HG02678 (cell line): Measurements from ENCODE around the gene ANKRD63.

ENCODE experiments used
- ATAC-seq: cut with Tn5 transposase; IDR thresholded peaks from one replicate; pipeline ENCODE4 v1.9.1; 2021; ENCODE audit warnings: mild to moderate bottlenecking, moderate library complexity; ENCODE audit not compliant: unreplicated experiment

The ANKRD63 gene

DNA sequence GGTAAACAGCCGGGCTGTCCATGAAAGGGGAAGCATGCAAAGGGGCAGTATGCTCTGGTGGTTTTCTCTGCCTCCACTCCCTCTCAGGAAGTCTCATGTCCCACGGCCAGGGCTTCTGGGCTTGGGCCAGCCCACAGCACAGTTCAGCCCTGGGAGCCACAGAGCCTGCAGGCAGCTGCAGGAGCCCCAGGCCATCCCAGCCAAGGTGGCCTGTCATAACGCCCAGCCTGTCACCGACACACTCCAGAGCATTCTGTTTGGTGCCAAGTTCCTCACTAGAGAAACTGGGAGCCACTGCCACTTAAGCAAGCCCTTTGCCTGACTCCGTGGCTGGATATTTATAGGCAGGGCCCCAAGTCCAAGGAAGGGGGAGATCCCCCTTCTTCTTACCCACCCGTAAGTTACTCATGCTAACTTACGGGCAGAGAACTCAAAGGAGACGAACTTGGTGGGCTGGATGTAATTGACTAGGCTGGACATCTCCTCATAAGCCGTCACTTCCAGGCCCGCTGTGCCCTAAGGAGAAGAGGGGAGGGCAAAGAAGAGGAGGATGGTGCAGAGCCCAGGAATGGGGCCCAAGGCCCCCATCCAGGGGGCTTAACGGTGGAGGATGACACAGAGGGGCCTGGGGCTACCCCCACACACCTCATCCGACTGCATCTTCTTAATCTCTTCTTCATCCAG, 13.2 kb upstream of the ANKRD63 start:
- no peak for ATAC-seq

DNA sequence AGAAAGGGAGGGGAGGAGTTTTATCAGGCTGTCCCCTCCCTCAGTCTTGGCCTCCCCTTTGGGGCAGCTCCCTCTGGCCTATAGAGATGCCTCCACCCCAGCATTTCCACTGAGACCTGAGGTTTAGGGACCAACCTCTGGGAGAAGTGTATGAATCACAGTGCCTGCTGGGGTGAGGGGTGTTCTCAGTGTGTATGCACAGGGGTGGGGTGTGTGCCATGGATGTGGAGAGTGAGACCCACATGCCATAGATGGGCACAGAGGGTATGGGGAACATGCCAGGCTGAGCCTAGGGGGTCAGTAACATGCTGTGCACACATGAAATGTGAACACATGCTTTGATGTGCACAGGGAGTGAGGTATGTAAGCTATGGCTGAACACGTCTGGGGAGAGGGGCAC, 12.4 kb upstream of the ANKRD63 start:
- no peak for ATAC-seq

DNA sequence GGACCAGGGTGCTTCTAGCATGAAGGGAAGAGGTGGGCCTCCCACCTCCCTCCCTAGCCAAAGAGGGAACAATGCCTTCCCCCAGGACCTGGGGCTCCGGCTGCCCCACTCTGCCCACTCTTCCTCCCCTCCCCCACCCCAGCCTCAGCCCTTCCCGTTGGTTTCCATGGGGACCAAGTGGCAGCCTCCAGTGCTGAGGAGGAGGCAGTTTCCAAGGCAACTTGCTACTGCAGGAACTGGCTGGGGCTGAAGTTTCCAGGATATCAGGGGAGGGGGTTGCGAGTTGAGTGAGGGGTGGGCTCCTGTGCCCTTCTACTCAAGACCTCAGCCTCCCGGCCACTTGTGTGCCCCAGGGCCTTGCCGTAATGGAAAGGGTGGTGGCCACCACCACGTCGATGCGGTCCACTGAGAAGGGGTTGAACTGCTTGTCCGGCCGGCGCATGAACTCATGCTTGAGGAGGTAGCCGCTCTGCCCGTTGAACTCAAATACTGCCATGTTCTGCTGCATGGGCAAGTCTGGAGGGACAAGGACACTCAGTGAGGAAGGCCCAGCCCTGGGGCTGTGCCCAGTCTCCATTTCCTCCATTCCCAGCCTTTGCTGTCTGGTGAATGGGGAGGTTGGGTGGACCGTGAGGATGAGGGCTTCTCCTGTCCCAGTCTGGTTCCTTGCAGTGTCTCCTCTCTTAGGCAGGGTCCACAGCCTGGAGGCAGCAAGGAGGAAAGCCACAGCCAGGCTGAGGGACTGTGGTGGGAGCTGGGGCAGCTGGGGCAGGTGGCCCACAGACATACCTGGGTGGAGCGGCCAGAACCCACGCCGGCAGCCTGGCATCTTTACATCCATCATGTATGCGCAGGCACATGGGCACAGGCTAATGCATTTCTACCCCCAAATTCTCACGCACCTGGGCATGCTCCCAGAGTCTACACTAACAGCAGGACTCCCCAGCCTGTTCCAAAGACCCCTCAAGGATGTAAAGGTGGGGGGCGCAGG, 11.3 kb upstream of the ANKRD63 start:
- no peak for ATAC-seq

DNA sequence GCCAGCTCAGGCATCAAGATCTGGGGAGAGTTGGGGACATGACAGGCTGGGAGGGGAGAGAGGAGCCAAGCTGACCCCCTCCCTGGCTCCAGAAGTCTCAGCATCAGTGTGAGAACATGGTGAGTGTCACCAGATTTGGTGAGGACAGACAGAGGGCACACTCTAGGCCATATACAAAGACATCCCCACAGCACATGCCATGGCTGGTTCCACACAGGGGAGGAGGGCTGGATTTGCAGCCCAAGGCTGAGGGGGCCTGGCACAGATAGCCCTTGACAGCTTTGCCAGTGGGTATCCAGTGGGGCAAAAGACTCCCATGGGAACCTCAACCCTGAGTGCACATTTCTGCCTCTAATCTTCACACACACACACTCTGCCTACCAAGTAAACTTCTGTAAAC, 10.1 kb upstream of the ANKRD63 start:
- ATAC-seq = no peak

DNA sequence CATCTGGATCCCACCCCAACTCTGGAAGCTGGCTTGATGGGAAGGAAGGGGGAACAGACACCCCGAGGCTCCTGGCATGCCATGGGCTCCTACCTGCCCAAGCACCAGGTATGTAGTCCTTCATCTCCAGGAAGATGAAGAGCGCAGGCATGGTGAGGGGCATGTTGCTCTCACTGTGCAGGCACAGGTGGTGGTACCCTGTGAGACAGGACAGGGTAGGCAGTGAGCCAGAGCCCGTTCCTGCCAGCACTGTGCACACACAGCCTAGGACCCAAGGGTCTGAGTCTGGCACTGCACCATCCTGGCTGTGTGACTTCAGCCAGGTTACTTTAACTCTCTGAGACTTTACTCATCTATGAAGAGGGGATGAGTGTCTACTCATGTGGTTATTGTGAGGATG, 9.4 kb upstream of the ANKRD63 start:
- ATAC-seq = no peak

DNA sequence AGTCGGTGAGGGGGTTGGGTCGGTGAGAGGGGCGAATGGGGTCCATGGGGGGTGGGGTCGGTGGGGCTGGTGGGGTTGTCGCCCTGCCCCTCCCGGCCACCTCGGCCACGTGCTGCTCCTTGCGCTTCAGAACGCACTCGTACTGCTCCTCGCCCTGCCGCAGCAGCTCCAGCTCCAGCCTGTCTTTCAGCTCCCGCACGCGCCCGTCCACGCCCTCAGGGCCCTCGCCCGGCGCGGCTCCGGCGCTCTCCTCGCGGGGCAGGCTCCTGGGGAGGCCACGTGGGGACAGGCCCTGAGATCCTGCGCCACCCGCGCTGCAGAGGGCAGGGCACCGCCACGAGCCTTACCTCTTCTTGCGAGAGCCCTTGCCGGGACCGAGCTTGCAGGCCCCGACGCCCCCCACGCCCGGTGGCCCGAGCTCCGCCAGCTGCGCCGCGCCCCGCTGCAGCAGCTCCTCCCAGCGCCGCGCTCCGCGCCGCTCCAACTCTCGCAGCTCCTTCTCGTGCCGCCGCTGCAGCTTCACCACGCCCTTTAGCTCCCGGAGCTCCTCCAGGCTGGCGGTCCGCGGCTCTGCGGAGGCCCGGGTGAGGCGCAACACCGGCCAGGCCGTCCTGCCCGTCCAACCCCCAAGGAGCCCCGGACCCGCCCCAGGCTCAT, 8.2 kb upstream of the ANKRD63 start:
- no peak for ATAC-seq

DNA sequence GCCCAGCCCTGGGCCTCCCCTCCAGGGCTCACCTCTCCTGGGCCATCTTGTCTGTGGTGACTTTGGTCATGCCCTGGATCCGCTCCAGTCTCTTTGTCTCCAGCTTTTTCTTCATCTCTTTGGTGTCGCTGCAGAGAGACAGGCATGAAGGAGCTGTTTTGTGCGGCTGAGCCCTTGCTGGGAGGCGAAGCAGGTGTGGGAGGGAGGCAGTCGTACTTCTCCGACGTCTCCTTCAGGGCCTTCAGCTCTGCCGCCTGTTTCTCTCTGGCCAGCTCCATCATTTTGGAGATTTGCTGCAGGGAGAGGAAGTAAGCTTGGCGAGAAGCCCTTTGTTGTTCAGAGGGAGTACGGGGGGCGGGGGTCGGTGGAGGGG, 7.7 kb upstream of the ANKRD63 start:
- no peak for ATAC-seq

DNA sequence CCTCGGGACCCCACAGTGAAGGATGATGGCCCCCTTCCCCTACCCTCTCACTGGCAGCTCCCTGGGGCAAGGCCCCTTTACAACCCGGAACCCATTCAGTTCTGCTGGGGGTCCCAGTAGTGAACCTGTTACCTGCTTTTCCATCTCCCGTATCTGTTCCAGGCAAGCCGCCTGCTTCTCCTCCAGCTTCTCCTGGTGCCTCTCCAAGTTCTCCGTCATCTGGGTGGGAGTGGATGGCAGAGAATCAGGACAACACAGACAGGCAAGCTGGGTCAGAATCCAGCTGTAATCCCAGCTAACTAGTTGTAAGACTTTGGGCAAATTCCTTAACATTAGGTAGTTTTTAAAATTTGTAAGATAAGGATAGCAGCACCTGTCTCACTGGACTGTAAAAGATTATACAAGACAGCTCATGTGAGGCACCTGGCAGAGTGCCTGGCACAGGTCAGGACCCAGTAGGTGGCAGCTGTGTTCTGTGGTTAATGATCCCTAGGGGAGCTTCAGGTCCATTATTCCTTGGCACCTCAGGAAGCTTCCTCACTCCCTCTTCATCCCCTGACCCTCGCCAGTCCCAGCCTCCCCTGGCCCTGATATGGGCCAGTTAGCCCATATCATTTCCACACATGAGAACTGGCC, 6.4 kb upstream of the ANKRD63 start:
- ATAC-seq = no peak

DNA sequence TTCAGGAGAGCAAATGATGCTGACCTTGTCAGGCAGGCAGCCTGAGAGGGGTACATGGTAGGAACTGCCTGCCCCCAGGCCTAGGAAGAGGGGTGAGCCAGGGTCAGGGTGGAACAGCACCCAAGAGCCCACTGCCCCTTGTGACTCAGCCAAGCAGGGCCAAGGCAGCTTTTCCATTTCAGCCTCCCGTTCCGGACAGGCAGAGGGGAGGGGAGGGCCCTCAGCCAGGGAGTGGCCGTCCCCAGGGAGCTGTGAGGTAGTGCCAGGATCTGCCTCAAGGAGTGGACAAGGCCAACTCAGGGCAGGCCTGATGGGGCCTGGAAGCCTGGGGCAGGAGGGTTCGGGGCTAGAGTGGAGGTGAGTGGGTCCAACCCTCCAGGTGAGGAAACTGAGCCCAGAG, 5.1 kb upstream of the ANKRD63 start:
- ATAC-seq = no peak

DNA sequence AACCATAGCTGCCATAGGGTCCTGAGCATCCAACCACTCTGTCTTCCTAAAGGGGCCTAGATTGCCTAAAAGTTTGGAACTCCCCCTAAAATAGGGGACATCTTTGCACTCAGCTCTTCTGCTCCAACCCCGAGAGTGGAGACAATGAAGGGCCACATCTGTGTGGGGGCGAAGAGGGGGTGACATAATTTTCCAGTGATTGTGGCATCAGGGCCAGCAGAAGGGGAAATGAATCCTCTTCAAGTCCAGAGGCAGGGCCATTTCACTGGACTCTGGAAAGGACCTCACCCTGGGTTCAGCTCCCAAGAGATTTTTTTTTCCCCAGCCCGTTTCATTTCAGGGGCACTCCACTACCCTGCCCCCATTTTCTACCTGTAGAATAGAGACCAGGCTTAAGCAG, 4.6 kb upstream of the ANKRD63 start:
- ATAC-seq = no peak

DNA sequence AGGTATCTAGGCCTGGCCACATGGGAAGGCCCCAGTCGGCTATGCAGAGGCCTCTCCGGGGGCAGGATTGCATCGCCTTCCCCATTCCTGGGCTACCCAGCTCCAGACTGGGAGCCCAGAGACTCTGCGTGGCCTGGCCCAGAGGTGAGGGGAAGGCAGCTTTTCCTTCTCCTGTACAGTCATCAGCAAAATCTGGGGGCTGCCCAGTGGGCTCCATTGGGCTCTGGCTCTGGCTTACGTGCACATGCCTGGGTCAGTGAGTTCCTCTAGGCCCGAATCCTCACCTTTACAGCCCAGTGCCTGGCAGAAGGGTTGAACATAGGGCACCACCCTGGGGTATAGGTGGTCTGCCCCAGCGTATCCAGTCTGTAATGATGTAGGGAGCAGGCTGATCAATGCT, 3.9 kb upstream of the ANKRD63 start:
- no peak for ATAC-seq

DNA sequence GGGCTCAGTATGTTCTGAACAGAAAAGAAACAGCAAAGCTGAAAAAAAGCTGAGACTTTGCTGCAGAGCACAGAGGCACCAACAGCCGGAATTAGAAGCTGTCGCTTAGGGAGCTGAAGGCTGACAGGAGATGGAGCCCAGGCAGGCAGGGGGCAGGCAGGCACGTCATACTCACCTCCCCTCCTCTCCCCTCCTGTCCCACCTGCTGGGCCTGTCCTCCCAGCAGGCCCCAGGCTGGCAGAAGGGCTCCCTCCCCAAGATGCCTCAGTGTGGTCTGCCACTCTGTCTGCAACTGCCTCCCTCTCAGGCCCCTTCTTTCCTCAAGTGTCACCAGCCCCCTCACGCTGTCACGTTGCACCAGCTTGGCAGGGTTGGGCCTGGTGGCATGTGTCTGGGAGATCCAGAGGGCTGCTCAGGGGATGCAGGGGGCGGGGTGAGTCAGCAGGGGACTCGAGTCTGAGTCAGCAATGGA, 3.2 kb upstream of the ANKRD63 start:
- ATAC-seq = no peak

DNA sequence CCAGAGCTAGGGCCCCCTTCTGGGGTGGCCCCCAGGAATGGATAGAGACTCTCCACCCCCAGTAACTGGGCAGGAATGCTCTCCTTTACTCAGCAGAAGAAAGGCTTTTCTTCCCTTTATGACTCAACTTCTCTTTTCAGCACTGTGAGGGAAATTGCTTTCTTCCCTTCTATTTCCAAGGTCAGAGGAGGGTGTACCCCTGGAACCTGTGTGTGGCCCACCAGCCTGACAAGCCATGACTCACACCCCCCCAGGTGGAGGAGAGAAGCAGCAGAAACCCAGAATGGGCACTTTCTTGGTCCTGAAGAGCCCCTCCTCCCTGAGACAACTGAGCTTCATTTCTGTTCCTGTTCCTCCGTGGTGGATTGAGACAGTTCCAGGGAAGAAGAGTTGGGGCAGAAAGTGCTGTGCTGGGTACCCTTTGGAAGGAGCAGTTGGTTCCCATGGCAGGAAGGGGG, 2.7 kb upstream of the ANKRD63 start:
- ATAC-seq = no peak

DNA sequence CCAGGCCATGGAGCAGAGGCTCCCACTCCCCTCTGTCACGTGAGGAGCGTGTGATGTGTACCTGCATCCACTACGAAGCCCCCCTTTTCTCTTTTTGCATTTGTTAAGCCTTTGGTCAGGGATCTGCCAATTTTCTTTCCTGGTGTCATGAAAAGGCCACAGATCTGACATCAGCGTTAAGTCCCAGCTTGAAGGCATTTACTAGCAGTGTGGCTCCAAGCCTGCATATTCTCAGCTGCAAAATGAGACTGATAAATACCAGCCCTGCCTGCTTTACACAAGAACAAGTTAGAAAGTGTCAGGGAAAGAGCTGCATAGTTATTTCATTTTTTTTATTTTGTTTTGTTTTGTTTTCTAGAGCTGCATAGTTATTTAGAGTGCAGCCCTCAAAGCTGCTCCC, 2.3 kb upstream of the ANKRD63 start:
- ATAC-seq = no peak

DNA sequence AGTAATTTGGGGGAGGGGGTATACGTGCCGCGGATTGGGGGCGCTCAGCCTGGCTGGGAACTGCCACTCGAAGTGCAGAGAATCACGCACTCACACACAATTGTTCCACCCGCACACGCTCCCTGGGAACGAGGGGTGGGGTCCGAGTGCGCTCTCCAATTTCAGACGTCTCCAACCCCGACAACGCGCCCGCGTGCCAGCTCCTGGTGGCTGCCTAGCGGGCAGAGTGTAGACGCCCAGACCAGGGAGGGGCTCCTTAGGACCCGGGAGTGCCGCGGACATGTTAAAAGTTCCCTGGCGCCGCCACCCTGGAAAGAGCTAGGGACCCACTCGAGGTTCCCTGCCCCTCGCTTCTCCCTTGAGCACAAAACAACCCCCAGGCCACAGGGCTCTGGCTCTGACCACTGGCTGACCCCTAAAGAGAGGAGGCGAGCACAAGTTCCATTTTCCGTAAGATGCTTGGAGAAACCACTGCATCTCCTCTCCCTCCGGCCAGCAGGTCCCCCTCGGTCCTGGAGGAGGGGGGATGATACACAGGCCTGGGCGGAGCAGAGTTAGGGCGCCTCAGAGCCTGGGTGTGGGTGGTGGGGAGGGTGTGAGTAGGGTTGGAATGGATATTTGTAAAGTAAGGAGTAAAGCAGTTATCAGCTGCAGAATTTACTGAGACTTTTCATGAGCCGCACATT, 894 bp upstream of the ANKRD63 start:
- no peak for ATAC-seq

DNA sequence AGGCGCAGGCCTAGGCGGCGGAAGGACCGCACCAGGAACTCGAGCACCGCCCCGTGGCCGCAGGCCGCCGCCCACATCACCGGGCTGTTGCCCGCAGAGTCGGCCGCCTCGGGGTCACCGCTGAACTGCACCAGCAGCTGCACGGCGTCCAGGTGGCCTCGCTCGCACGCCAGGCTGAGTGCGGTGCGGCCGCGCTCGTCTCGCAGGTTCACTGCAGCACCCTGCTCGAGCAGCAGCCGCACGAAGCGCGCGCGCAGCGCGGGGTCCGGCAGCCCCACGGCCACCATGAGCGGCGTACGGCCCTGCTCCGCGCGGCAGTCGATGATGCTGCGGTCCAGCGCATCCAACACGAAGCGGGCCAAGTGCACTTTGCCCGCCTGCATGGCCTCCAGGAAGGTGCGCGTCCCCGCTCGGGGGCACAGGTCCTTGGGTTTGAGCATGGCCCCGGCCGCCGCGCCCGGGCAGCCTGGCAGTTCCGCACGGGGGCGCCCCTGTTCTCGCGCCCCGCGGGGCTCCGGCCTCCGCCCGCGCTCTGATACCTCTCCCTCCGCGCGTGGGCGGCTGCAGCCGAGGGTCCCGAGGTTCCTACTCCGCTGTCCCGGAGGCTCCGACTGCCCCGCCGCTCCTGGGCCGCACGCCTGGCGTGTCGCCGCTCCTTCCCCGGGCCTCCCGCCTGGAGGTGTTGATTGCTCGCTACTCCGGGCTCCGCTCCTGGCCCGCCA, 556 bp downstream of the ANKRD63 start:
- no peak for ATAC-seq

DNA sequence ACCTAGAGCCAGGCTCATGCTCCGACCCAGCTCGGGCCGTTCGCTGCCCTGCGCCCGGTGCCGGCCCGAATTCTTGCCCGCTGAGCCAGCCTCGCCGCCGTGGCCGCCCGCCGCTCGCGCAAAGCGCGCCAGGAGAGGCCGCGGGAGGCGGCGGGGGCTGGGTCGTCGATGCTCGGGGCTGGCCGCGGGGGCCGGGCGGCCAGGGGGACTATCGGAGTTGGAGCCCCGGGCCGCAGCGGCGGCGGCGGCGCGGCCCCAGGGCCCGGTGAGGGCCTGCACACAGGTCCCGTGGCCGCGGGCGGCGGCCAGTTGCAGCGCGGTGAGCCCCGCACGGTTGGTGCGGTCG, 1.1 kb downstream of the ANKRD63 start:
- ATAC-seq = no peak

DNA sequence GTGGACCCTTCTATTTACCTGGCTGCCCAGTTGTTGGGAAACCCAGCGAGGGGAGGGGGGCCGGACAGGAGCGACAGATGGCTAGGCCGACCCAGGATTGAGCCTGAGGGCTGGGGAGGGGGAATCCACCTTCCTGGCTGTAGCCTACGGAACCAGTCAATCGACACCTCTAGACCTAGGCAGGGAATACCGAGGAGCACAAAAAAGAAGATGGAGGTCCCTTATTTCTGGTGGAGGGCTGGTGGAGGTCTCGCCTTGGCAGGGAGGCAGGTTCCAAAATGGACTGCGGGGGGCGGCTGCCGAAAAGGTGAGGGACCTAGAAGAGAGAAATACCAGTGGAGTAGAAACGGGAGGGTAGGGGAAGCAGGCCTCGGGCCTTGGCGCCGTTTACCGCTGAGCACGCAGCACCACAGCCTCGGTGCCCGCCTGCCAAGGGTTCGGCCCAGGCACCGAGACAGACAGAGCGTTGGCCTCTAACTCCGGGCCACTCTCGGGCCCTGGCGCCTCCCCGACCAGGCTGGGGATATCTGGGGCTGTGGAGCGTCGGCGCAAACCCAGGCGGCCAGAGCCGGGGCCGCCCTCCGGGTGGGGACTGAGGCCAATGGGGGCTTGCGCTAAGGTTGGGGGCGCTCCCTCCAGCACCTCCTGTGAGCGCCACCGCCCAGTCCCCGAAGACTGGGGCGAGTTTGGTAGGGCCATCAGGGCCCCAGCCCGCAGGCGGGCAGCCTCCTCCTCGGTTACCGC, 1.6 kb downstream of the ANKRD63 start:
- ATAC-seq = no peak
